Type B pancreatic cell (in vitro differentiated cells): ENCODE results near the gene S100A3. TPM values are rescaled to one million over a fixed set of nuclear protein-coding genes. Genes with fewer than 3 reads are reported as not detected.

Source experiments
- DNase-seq: peaks from one replicate; pipeline ENCODE4 v3.0.0; 2021; ENCODE audit warnings: mixed read lengths; ENCODE audit not compliant: unreplicated experiment; ENCODE audit errors: extremely low spot score
- H3K27ac Mint-ChIP-seq: 2 replicates; pipeline ENCODE4 v1.8.0; 2021; ENCODE audit warnings: mild to moderate bottlenecking, mixed read lengths
- H3K27me3 Mint-ChIP-seq: 2 replicates; pipeline ENCODE4 v1.8.0; 2021; ENCODE audit warnings: mixed read lengths
- H3K36me3 Mint-ChIP-seq: 2 replicates; pipeline ENCODE4 v1.8.0; 2021; ENCODE audit warnings: mixed read lengths
- H3K4me1 Mint-ChIP-seq: one replicate; pipeline ENCODE4 v1.8.0; 2021; ENCODE audit warnings: mixed read lengths; ENCODE audit not compliant: unreplicated experiment
- H3K4me3 Mint-ChIP-seq: 2 replicates; pipeline ENCODE4 v1.8.0; 2021; ENCODE audit warnings: mild to moderate bottlenecking, mixed read lengths
- H3K9me3 Mint-ChIP-seq: 2 replicates; pipeline ENCODE4 v1.8.0; 2021; ENCODE audit warnings: mixed read lengths
- CTCF ChIP-seq: fragments of 200-600 bp; sonication (generic); conservative IDR thresholded peaks from 2 replicates; pipeline ENCODE4 v1.5.0; 2021; ENCODE audit warnings: antibody characterized with exemption, mild to moderate bottlenecking
- total RNA-seq: library from RNA; stranded (reverse); gene quantifications from 2 replicates; pipeline ENCODE4 v1.2.1, GENCODE V29; 2021; ENCODE audit warnings: low replicate concordance

S100A3 gene
- total RNA-seq, 1 donor from 2014 or later = 1.4 TPM

- H3K4me1 Mint-ChIP-seq = peaks cover 25% of the 10 kb centered on the region
- no peak for DNase-seq
- H3K9me3 Mint-ChIP-seq = no peaks in the 10 kb centered on the region
- no peak for TF ChIP-seq CTCF
- H3K27ac Mint-ChIP-seq = peak overlapping the region; percentile 90
- no peaks in the 10 kb centered on the region for H3K27me3 Mint-ChIP-seq
- H3K36me3 Mint-ChIP-seq = no peaks in the 10 kb centered on the region
- no peak overlapping the region for H3K4me3 Mint-ChIP-seq
These were observed 29.8 kb downstream of the S100A3 start for GRCh38 chr1:153519242-153519641.

DNA sequence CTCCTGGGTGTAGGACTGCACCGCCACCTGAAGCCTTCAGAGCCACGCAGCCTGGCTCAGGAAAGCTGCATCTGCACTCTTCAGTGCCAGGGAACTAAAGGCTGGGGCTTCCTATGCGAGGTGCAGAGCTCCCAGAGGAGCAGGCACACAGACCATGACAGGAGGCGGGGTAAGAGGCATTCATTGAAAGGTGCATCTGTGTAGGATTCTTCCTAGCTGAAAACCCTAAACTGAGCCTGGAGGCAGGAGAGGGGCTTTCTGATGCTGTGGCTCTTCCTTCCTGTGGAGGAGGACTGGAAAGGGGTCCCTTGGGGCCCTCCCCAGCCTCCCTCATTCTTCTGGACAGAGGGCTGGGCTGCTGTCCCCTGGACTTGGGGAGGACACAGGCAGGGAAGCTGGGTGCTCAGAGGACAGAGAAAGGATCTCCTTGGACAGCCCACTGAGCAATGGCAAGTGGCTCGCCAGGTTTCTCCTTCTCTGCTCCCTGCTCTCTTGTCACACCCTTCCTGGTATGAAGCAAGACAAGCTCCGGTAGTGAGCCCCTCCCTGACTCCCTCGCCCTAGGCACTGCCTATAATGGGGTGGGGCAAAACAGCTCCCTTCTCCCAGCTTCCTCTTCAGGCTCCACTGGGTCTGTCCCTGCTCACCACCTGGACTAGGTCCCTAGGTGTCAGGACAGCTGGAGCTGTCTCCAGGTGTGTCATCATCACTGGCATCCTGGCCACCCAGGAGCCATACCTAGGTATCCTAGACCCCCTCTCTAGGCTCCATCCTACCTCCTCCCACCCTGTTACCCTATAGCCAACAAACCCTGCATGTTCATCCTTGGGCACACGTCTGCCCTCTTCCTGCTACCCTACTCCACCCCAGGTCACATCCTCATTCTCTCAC lies 33.3 kb downstream of the S100A3 start:
- H3K4me1 Mint-ChIP-seq = peaks cover 28% of the 10 kb centered on the region
- H3K27ac Mint-ChIP-seq = peak overlapping the region; percentile 97
- no peaks in the 10 kb centered on the region for H3K9me3 Mint-ChIP-seq
- H3K27me3 Mint-ChIP-seq = no peaks in the 10 kb centered on the region
- TF ChIP-seq CTCF = no peak
- H3K4me3 Mint-ChIP-seq = peak overlapping the region; percentile 63
- no peak for DNase-seq
- no peaks in the 10 kb centered on the region for H3K36me3 Mint-ChIP-seq

GRCh38 chr1:153513666-153514065 lies 35.4 kb downstream of the S100A3 start:
- DNase-seq = no peak
- Mint-ChIP-seq H3K36me3 (no peaks in the 10 kb centered on the region), H3K27me3 (no peaks in the 10 kb centered on the region), H3K4me3 (no peak overlapping the region), H3K27ac (peak overlapping the region; percentile 97), H3K4me1 (peaks cover 17% of the 10 kb centered on the region), H3K9me3 (no peaks in the 10 kb centered on the region)
- no peak for TF ChIP-seq CTCF

DNA sequence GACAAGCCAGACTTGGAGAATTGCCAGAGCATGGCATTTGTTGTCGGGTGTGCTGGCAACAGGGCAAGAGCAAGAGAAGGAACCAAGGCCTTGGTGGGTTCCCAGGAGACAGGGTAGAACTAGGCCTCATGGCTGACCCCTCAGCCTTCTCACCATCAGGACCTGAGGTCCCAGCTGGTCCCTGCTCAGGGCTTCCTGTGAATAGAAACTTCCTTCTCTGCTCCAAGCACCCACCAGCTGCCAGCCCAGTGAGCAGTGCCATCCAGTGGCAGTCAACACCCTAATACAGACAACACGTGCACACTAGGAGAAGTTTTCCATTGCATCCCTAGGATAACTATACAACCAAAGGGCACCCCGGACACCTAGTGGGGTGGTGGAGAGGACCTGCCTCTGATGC lies 36.0 kb downstream of the S100A3 start:
- peaks cover 13% of the 10 kb centered on the region for H3K4me1 Mint-ChIP-seq
- TF ChIP-seq CTCF = no peak
- H3K36me3 Mint-ChIP-seq = no peaks in the 10 kb centered on the region
- no peak overlapping the region for H3K4me3 Mint-ChIP-seq
- no peaks in the 10 kb centered on the region for H3K27me3 Mint-ChIP-seq
- DNase-seq = no peak
- H3K9me3 Mint-ChIP-seq = no peaks in the 10 kb centered on the region
- H3K27ac Mint-ChIP-seq = peak overlapping the region; percentile 97

DNA sequence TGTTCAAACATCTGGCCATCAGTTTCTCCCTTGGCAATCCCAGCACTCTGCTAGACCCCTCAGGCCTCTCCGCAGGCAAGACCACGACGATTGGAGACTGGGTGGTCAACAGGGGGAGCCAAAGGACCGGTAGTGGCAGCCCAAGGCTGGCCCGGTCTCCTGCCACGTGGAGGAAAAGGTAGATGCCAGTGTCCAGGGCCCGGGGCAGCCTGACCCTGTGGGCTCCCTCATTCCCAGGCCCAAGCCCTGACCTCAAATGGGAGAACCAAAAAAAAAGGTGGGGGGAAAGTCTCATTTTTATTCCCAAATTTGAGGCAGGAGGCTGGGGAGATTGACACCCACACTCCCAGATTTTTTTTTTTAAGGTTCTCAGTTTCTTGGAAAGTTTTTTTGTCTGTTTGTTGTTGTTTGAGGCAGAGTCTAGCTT lies 38.1 kb downstream of the S100A3 start:
- no peaks in the 10 kb centered on the region for H3K27me3 Mint-ChIP-seq

More for the DNA sequence above, 38.1 kb downstream of the S100A3 start:
- peak overlapping the region; percentile 78 for H3K27ac Mint-ChIP-seq
- H3K36me3 Mint-ChIP-seq = no peaks in the 10 kb centered on the region
- H3K4me3 Mint-ChIP-seq = no peak overlapping the region
- peak; percentile 89 for DNase-seq
- H3K9me3 Mint-ChIP-seq = no peaks in the 10 kb centered on the region
- peaks cover 15% of the 10 kb centered on the region for H3K4me1 Mint-ChIP-seq
- TF ChIP-seq CTCF = peak; percentile 96
